T-helper 2 cell treated with Interferon-gamma antibody and Interleukin-4, amounts not matched to agents 100 ng/mL and 5 ng/mL, for 36 hours (primary cell): Measurements from ENCODE around the gene LYRM7. TPM values are rescaled to one million over a fixed set of nuclear protein-coding genes. Genes with fewer than 3 reads are reported as not detected.
"Not testable (repeated sequence)": the region's sequence is repeated elsewhere in the genome, so short reads cannot be mapped to it uniquely, and the experiment has no call there.

Experiments
- intact Hi-C: fragments of 100-400 bp; cut with micrococcal nuclease; formaldehyde crosslinking; loops from one replicate; pipeline ENCODE4 v1.15.1; 2023
- total RNA-seq: library from RNA; stranded (reverse); gene quantifications from 2 replicates; pipeline ENCODE4 v1.2.3, GENCODE V29; 2022

LYRM7 gene
- total RNA-seq: 11.3 and 12.7 TPM in 2 replicates

DNA sequence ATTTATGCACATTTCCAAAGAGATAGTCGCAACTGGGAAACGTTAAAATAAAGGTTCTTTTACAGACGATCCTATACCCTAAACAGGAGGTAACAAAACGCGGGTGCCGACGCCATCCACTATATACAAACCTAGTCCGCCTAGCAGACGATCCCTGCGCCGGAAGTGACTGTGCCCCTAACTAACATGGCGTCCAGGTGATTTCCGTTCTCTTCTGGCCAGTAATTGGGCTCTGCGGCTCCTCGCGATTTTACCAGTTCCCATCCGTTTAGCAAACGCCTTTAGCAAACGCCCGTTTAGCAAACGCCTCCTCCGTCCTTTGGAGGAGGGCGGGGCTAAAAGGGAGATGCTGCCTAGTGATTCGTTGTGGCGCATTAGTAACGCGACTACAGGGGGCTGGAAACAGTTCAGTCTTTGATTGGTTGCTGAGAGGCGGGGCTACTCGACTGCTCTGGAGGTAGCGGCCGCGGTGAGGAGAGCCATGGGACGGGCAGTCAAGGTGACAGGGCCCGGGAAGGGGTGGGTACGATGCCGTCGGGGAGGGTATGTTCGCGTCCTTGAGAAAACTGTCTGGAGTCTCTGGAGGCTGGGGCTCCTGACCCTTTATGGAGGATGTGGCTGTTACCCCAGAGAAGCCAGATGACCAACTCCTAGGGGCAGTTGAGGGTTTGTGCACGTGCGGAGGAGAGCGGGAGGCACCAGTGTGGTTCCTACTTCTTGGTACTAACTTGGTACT, at the start of gene LYRM7:
TSS of gene LYRM7 (plus strand) at position 405 of the 736 bp plus-strand sequence. CDS start at position 482, 77 bp downstream.
- intact Hi-C loops: loop anchor here (1.0 to 2.0 kb wide), 7 partner anchors 39 to 626 kb away; partner anchors contain the start of genes FNIP1 and RAPGEF6

DNA sequence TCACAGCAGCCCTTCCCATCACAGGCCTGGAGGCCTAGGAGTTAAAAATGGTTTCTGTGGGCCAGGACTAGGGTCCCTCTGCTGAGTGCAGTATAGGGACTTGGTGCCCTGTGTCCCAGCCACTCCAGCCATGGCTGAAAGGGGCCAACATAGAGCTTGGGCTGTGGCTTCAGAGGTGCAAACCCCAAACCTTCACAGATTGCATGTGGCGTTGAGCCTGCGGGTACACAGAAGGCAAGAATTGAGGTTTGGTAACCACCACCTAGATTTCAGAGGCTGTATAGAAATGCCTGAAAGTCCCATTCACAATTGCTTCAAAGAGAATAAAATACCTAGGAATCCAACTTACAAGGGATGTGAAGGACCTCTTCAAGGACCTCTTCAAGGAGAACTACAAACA, 43.5 kb upstream of the LYRM7 start:
- intact Hi-C loops: not testable (repeated sequence)

DNA sequence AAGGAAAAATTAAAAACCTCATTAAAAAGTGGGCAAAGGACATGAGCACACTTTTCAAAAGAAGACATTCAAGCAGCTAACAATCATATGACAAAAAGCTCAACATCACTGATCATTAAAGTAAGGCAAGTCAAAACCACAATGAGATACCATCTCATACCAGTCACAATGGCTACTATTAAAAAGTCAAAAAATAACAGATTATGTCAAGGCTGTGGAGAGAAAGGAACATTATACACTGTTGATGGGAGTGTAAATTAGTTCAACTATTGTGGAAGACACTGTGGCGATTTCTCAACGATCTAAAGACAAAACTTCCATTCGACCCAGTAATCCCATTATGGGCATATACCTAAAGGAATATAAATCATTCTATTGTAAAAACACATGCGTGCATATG, 41.4 kb upstream of the LYRM7 start:
- intact Hi-C loops: no loop called here

DNA sequence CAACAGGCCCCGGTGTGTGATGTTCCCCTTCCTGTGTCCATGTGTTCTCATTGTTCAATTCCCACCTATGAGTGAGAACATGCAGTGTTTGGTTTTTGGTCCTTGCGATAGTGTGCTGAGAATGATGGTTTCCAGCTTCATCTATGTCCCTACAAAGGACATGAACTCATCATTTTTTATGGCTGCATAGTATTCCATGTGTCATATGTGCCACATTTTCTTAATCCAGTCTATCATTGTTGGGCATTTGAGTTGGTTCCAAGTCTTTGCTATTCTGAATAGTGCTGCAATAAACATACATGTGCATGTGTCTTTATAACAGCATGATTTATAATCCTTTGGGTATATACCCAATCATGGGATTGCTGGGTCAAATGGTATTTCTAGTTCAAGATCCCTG, 37.7 kb upstream of the LYRM7 start:
- intact Hi-C loops: not testable (repeated sequence)

DNA sequence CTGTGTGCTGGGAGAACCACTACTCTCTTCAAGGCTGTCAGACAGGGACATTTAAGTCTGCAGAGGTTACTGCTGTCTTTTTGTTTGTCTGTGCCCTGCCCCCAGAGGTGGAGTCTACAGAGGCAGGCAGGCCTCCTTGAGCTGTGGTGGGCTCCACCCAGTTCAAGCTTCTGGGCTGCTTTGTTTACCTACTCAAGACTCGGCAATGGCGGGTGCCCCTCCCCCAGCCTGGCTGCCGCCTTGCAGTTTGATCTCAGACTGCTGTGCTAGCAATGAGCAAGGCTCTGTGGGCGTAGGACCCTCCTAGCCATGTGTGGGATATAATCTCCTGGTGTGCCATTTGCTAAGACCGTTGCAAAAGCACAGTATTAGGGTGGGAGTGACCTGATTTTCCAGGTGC, 32.3 kb upstream of the LYRM7 start:
- intact Hi-C loops: not testable (repeated sequence)

DNA sequence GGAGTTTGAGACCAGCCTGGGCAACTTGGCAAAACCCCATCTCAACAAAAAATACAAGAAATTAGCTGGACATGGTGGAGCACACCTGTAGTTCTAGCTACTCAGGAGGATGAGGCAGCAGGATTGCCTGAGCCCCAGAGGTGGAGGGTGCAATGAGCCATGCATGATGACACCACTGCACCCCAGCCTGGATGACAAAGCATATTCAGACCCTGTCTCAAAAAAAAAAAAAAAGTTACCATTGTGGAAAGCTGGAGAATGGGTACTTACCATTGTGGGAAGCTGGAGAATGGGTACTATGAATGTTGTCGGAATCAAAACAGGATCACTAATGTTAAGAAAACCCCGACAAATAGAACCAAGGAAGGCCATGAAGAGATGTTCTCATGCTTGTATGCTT, 31.4 kb upstream of the LYRM7 start:
- intact Hi-C loops: no loop called here

DNA sequence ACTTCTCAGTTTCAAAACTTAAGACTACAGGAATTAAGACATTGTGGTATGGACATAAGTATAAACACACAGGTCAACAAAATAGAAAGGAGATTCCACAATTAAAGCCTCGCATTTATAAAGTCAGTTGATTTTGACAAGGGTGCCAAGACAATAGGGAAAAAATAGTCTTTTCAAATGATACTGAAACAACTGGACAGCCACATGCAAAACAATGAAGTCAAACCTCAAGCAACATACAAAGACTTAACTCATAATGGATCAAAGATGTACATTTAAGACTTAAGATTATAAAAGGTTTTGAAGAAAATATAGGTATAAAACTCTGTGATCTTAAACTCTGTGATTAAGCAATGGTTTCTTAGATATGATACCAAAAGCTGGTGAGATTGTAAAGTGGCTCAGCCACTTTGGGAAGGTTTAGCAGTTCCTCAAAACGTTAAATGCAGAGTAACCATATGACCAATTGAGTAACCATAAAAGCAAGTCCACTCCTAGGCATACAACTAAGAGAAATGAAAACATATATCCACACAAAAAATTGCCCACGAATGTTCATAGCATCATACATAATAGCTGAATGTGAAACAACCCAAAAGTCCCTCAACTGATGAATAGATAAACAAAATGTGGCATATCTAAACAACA, 27.6 kb upstream of the LYRM7 start:
- intact Hi-C loops: no loop called here

DNA sequence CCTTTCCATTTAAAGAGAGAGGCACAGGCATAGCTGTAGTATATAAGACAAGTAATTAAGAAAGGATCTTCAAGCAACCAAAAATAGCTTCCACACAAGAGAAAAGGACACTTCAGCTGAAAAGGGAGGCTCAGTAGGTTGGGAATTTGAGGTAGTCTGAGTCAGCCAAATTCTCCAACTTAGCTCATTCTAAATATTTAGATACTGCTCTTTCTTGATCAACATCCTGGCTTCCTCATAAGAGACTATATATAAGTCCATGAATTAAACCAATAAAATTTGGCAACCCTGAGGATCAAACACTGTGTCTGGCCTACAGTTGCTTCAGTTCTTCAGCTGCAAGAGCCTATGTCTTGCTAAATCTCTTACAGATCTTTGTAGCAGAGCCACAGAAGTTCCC, 23.5 kb upstream of the LYRM7 start:
- intact Hi-C loops: no loop called here

DNA sequence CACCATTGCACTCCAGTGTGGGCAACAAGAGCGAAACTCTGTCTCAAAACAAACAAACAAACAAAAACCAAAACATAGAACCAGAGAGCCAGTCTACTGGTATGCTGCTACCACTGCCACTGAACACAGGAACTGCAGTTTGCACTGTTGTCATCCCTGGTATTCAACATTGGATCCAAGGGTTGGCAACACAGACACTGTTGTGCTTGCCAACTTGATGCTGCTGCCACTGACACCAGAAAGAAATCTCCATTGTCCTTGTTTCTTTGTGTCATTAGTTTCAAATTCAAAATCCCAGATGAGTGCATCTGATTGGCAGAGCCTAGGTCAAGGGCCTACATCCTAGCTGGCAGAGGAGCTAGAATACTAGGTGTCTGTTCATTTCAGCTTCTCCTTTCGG, 21.9 kb upstream of the LYRM7 start:
- intact Hi-C loops: no loop called here

DNA sequence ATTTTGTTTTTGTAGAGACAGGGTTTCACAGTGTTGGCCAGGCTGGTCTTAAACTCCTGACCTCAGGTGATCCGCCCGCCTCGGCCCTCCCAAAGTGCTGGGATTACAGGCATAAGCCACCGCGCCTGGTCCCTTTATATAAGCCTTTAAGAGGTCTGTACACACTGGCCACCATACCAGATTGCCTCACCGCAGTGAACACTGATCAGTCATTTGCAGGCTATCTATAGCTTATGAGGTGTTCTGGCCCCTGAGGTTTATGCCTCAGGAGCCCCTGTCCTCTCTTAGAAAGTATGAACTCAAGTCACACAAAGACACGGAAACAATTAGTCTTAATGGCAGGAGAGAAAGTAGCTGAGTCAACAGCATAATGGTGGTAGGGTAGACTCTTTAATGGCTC, 20.3 kb upstream of the LYRM7 start:
- intact Hi-C loops: no loop called here

DNA sequence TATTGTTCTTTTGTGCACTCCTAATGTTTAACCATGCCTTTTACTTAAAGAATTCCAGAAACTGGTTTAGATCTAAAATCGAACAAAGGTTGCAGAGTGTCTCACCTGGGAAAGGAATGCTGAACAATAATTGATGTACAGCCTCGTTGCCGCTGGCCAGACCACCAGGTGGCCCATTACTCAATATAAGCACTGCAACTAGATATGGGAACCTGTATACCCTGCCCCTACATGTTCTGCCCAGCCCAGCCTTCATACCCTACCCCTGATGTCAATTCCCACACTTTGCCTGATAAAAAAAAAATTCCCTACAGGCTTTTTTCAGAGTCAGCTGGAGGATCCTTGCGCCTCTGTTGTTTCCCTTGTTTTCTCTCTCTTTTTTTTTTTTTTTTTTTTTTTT, 19.5 kb upstream of the LYRM7 start:
- intact Hi-C loops: no loop called here

DNA sequence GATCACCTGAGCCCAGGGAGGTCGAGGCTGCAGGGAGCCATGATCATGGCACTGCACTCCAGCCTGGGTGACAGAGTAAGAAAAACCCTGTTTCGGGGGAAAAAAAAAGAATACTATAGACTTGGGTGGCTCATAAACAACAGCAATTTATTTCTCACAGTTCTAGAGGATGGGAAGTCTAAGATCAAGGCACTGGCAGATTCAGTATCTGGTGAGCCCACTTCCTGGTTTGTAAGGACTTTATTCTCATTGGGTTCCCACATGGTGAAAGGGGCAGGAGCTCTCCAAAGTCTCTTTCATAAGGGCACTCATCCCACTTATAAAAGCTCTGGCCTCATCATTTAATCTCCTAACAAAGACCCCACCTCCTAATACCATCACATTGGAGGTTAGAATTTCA, 14.4 kb upstream of the LYRM7 start:
- intact Hi-C loops: no loop called here

DNA sequence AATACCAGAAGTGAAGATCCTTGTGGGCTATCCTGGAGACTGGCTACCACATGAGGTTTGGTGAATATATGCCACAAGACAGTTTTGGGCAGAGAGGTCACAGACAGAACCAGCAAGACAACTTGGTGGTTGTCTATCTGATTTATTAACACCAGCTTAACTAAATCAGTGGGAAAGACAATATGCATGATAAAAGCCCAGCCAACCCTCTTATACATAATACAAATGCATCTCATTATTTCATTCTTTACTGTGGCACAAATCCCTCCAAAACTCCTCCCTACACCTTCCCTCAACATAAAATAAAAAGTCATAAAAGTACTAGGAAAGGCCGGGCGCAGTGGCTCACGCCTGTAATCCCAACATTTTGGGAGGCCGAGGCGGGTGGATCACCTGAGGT, 13.8 kb upstream of the LYRM7 start:
- intact Hi-C loops: no loop called here

DNA sequence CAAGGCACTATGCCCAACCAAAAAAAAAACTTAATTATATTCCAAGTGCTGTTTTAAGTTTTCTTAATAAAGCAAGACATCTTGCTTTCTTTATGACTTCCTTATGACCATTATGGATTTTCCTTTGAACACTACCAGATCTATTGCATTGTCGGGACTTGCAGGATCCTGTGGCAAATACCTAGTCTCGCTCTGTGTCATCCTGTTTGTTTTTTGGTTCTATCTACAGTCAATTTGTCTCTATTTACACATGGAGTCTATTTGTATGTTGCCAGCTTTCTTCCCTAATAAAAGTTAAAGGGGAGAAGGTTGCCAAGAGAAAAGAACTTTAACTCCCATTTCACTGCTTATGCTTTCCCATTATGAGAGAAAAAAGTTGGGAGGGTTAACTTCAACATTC, 10.6 kb upstream of the LYRM7 start:
- intact Hi-C loops: no loop called here

DNA sequence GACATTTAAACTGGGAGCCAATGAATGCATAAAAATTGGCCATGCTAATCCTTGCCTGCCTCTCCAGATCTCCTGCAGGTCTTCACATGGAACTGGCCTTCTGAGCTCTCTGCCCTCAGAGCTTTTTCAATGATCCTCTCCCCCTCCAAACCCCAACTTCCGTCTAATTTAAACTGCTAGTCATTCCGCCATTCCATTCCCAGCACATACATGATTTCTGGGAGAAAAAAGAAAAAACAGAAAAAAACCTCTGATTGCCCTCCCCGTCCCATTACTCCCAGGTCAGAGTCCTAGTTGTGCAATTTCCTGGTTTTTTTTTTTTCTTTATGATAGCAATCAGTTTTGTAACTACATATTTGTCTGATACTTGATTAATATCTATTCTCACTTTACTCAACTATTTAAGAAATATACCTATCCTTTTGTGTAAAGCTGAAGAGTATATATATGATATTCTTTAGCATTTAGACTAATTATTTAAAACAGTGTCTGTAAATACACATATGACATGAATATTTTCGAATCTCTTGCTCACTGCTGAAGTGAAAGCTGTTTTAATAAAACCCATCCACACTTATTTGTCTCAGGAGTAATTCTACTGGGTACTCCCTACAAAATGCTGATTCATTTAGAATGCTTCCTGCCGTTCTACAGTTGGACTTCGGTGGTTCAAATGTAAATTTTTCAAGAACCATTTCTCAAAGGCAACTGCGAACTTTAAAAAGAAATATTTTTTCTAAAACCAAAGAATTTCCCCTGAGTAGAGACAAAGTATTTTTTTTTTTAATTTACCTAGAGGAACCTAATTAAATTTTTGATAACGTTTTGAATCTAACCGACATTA, 7.2 kb upstream of the LYRM7 start:
- intact Hi-C loops: loop anchor here (1.0 to 2.0 kb wide), 3 partner anchors 95 to 219 kb away; no protein-coding TSS in a partner anchor

DNA sequence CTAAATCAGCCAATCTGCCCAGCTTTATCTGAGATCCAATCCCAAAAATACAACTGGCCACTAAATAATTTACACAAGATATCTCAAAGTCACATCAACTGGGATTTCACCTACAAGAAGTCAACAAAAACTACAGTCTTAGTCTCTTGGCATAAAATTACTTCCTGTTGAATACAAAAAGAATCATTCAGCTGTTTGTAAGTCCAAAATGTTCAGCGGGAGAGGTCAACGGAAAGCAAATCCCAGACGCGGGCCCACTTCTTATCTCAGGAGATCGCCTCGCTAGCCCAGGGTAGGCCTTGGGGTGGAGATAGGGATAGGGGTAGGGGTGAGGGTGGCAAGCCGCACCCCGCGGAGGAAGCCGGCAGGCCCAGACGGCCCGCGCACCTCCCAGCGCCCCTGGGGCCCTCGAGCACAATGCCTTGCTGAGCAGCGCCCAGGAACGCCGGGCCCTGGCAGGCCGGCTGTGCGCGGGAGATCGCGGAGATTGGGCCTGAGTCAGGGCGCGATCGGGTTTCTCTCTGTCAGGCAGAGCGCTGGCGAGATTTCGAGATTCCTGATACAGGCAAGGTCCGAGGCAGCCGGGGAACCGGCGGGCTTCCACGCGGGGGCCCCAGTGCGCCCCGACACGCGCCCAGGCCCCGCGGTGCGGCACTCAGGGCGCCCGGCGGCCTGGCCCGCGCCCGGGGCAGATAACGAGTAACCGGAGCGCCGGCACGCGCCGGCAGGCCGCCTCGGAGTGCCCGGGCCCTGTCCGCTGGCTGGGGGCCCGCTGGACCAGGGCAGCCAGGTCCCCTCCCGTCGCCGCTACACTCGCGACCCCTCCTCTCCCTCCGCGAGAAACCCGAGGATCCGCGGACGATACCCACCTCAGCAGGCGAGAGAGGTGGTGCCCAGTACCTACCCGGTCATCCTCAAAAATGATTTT, 6.3 kb upstream of the LYRM7 start:
- intact Hi-C loops: loop anchor here (1.0 to 2.0 kb wide), 4 partner anchors 96 to 253 kb away; no protein-coding TSS in a partner anchor

DNA sequence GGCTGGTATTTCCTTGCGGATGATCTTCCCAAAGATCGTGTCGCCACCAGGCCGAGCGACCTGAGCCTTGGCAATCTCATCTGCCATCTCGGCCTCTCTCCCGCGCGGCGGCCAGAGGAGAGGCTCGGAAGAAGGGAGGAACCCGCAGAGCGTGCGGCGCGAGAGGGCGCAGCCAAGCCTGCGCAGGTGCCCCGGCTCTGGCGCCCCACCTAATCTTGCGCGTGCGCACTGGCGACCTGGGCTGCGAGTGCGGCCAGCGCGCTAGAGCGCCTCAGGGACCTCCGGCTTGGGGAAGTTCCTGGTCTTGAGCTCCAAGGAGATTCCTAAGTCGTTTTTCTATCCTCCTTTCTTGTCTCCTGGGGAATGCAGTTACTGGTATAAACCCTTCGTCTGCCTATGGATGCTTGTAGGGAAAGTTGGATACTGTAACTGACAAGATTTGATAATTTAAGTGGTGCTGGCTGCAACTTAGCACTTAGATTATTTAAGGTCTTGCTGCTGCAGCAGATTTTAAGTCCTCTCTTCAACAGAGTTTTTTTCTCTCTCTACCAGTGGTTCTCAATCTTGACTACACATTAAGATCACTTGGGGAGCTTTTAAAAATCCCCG, 5.5 kb upstream of the LYRM7 start, which contains the start of gene HINT1:
TSS of gene HINT1 (minus strand) at position 138 of the 609 bp plus-strand sequence. CDS start at position 87, 51 bp downstream.
- intact Hi-C loops: loop anchor here (1.0 to 2.0 kb wide), 3 partner anchors 96 to 252 kb away; no protein-coding TSS in a partner anchor

DNA sequence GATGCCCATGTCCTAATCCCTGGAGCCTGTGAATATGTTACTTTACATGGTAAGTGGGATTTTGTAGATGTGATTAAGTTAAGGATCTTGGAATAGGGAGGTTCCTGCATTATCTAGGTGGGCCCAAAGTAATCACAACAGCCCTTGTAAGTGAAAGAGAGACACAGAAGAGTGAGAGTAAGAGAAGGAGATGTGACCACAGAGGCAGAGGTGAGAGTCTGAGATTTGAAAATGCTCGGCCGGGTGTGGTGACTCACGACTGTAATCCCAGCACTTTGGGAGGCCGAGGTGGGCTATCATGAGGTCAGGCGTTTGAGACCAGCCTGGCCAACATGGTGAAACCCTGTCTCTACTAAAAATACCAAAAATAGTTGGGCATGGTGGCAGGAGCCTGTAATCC, 3.1 kb upstream of the LYRM7 start:
- intact Hi-C loops: no loop called here

DNA sequence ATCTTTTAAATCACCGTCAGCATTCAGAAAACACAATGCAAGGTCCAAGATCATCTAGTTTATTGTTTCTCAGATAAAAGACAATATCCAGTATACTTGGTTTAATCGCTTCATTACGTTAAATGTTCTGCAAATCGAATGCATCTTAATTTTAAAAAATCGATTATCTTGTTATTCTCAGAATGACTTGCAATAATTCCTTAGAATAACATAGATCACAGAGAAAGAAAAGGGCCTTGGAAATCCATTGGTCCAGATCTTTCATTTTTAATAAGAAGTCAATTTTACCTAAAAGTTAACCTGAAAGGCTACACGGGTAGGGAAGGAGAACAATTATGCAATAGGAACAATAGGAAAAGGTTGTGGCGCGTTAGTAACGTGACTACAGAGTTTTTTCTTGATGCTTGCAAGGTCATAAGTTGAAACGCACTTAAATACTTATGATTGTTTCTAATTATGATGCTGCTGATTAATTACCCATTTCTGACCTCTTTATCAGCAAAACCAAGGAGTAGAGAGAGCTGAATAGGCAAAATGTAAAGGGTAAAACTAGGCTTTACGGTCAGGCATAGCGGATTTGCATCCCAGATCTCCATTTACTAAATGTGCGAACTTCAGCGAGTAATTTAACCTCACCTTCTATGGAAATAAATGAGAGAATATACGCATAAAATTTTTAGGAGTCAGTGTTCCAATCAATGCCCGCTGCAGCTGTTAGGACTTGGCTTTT, 769 bp upstream of the LYRM7 start:
- intact Hi-C loops: loop anchor here (1.0 to 2.0 kb wide), 7 partner anchors 39 to 627 kb away; partner anchors contain the start of genes FNIP1 and RAPGEF6
